Activated naive CD4-positive, alpha-beta T cell treated with anti-CD3 and anti-CD28 coated beads for 36 hours (primary cell): ENCODE measurements around the gene RSPH3. TPM values are rescaled to one million over a fixed set of nuclear protein-coding genes. Genes with fewer than 3 reads are reported as not detected.
"Not testable (repeated sequence)": the region's sequence is repeated elsewhere in the genome, so short reads cannot be mapped to it uniquely, and the experiment has no call there.

Experiments
- CTCF ChIA-PET: fragments of 350-600 bp; sonication (Branson Sonifier 250); formaldehyde crosslinking; loops from one replicate; lab custom pipeline; 2021; ENCODE audit warnings: antibody characterized with exemption; lab: Charles Lee
- DNase-seq: peaks from one replicate; pipeline ENCODE4 v3.0.0-alpha.2; 2020
- H3K27ac Mint-ChIP-seq: one replicate; pipeline ENCODE4 v1.8.0; 2021; ENCODE audit warnings: mild to moderate bottlenecking, mixed read lengths
- H3K27me3 Mint-ChIP-seq: one replicate; pipeline ENCODE4 v1.8.0; 2021; ENCODE audit warnings: low read depth, mixed read lengths
- H3K36me3 Mint-ChIP-seq: one replicate; pipeline ENCODE4 v1.8.0; 2021; ENCODE audit warnings: low read depth, mixed read lengths
- H3K4me1 Mint-ChIP-seq: one replicate; pipeline ENCODE4 v1.8.0; 2021; ENCODE audit warnings: low read depth, mixed read lengths
- H3K4me3 Mint-ChIP-seq: one replicate; pipeline ENCODE4 v1.8.0; 2021; ENCODE audit warnings: mild to moderate bottlenecking, moderate library complexity, mixed read lengths
- H3K9me3 Mint-ChIP-seq: one replicate; pipeline ENCODE4 v1.8.0; 2021; ENCODE audit warnings: mixed read lengths
- intact Hi-C: fragments of 100-400 bp; cut with micrococcal nuclease; formaldehyde crosslinking; loops from one replicate; pipeline ENCODE4 v1.15.1; 2023
- total RNA-seq, 2 experiments: library from RNA; stranded (reverse); gene quantifications; one replicate each; pipeline ENCODE4 v1.2.3, GENCODE V29; 2021

The RSPH3 gene
- total RNA-seq, 2 experiments from 2014 or later = 3.0 to 3.2 TPM

- H3K9me3 Mint-ChIP-seq = peaks cover 31% of the 10 kb centered on the region
- H3K4me3 Mint-ChIP-seq = no peak overlapping the region
- intact Hi-C loops = no loop called here
- no peak for DNase-seq
- CTCF ChIA-PET = interaction anchor here (0.7 to 3.3 kb wide), 2 partner anchors 22 to 84 kb away, joined by 4 to 25 read pairs; no protein-coding TSS in a partner anchor
- H3K36me3 Mint-ChIP-seq = peaks cover 15% of the 10 kb centered on the region
- peaks cover 44% of the 10 kb centered on the region for H3K4me1 Mint-ChIP-seq
- no peaks in the 10 kb centered on the region for H3K27me3 Mint-ChIP-seq
- no peak overlapping the region for H3K27ac Mint-ChIP-seq
Observed at GRCh38 chr6:159020011-159020410, 20.0 kb upstream of the RSPH3 start.

GRCh38 chr6:159017757-159018559, 18.0 kb upstream of the RSPH3 start:
- peaks cover 47% of the 10 kb centered on the region for H3K4me1 Mint-ChIP-seq
- H3K27me3 Mint-ChIP-seq = no peaks in the 10 kb centered on the region
- no peak overlapping the region for H3K4me3 Mint-ChIP-seq
- H3K9me3 Mint-ChIP-seq = peaks cover 14% of the 10 kb centered on the region
- peak overlapping the region; percentile 68 for H3K27ac Mint-ChIP-seq
- intact Hi-C loops = loop anchor here (1.0 to 10.0 kb wide), 9 partner anchors 18 to 913 kb away; partner anchors contain the start of gene RSPH3
- DNase-seq = no peak
- CTCF ChIA-PET = interaction anchor here (0.6 to 4.0 kb wide), 22 partner anchors 9 to 156 kb away, joined by 3 to 25 read pairs (median 4); partner anchors contain the start of genes RSPH3 and TAGAP
- peaks cover 3% of the 10 kb centered on the region for H3K36me3 Mint-ChIP-seq

GRCh38 chr6:159014406-159014805, 14.4 kb upstream of the RSPH3 start:
- peaks cover under 1% of the 10 kb centered on the region for H3K36me3 Mint-ChIP-seq
- H3K27me3 Mint-ChIP-seq = no peaks in the 10 kb centered on the region
- H3K9me3 Mint-ChIP-seq = peaks cover 4% of the 10 kb centered on the region
- H3K4me3 Mint-ChIP-seq = no peak overlapping the region
- peaks cover 58% of the 10 kb centered on the region for H3K4me1 Mint-ChIP-seq
- H3K27ac Mint-ChIP-seq = no peak overlapping the region
- CTCF ChIA-PET = interaction anchor here (1.3 to 13.0 kb wide), 5 partner anchors 28 to 119 kb away, joined by 3 to 215 read pairs (median 8); no protein-coding TSS in a partner anchor
- DNase-seq = no peak
- intact Hi-C loops = loop anchor here (10.0 kb wide), 1 partner anchor 240 kb away; no protein-coding TSS in a partner anchor

- no peaks in the 10 kb centered on the region for H3K27me3 Mint-ChIP-seq
- no peaks in the 10 kb centered on the region for H3K36me3 Mint-ChIP-seq
- H3K4me3 Mint-ChIP-seq = no peak overlapping the region
- no peak overlapping the region for H3K27ac Mint-ChIP-seq
- DNase-seq = no peak
- intact Hi-C loops = loop anchor here (10.0 kb wide), 1 partner anchor 242 kb away; no protein-coding TSS in a partner anchor
- H3K4me1 Mint-ChIP-seq = peaks cover 52% of the 10 kb centered on the region
- peaks cover 4% of the 10 kb centered on the region for H3K9me3 Mint-ChIP-seq
- CTCF ChIA-PET = interaction anchor here (0.8 to 13.0 kb wide), 5 partner anchors 17 to 120 kb away, joined by 5 to 215 read pairs (median 8); no protein-coding TSS in a partner anchor
Observed at GRCh38 chr6:159013229-159013628, 13.2 kb upstream of the RSPH3 start.

GRCh38 chr6:159012201-159012600, 12.2 kb upstream of the RSPH3 start:
- CTCF ChIA-PET = interaction anchor here (2.0 to 13.0 kb wide), 4 partner anchors 29 to 121 kb away, joined by 8 to 215 read pairs (median 134); no protein-coding TSS in a partner anchor
- DNase-seq = no peak
- H3K27ac Mint-ChIP-seq = no peak overlapping the region
- intact Hi-C loops = loop anchor here (10.0 kb wide), 1 partner anchor 243 kb away; no protein-coding TSS in a partner anchor
- no peak overlapping the region for H3K4me3 Mint-ChIP-seq
- H3K4me1 Mint-ChIP-seq = peaks cover 45% of the 10 kb centered on the region
- no peaks in the 10 kb centered on the region for H3K27me3 Mint-ChIP-seq
- no peaks in the 10 kb centered on the region for H3K36me3 Mint-ChIP-seq
- peaks cover 4% of the 10 kb centered on the region for H3K9me3 Mint-ChIP-seq

GRCh38 chr6:159010037-159010612, 10.1 kb upstream of the RSPH3 start:
- not testable (repeated sequence) for H3K27me3 Mint-ChIP-seq, DNase-seq, H3K36me3 Mint-ChIP-seq, H3K9me3 Mint-ChIP-seq, H3K4me3 Mint-ChIP-seq, H3K27ac Mint-ChIP-seq
- CTCF ChIA-PET = interaction anchor here (0.6 to 13.0 kb wide), 10 partner anchors 10 to 374 kb away, joined by 3 to 215 read pairs (median 14); partner anchors contain the start of genes RSPH3, SYTL3 and TAGAP
- H3K4me1 Mint-ChIP-seq = peaks cover 36% of the 10 kb centered on the region
- intact Hi-C loops = loop anchor here (10.0 kb wide), 1 partner anchor 245 kb away; no protein-coding TSS in a partner anchor

GRCh38 chr6:159008656-159009288, 8.8 kb upstream of the RSPH3 start:
- Mint-ChIP-seq H3K9me3 (no peaks in the 10 kb centered on the region), H3K27ac (no peak overlapping the region), H3K27me3 (no peaks in the 10 kb centered on the region), H3K4me3 (no peak overlapping the region), H3K4me1 (peaks cover 29% of the 10 kb centered on the region), H3K36me3 (no peaks in the 10 kb centered on the region)
- CTCF ChIA-PET = interaction anchor here (0.7 to 13.0 kb wide), 31 partner anchors 8 to 694 kb away, joined by 3 to 215 read pairs (median 4); partner anchors contain the start of genes RSPH3, SYTL3 and TAGAP
- DNase-seq = no peak
- intact Hi-C loops = loop anchor here (1.0 kb wide), 4 partner anchors 96 to 143 kb away; no protein-coding TSS in a partner anchor

- H3K27ac Mint-ChIP-seq = no peak overlapping the region
- intact Hi-C loops = no loop called here
Observed at GRCh38 chr6:159007510-159007909, 7.5 kb upstream of the RSPH3 start.

GRCh38 chr6:159005436-159005835, 5.4 kb upstream of the RSPH3 start:
- no peaks in the 10 kb centered on the region for H3K27me3 Mint-ChIP-seq
- intact Hi-C loops = no loop called here

More at GRCh38 chr6:159007510-159007909, 7.5 kb upstream of the RSPH3 start:
- no peaks in the 10 kb centered on the region for H3K27me3 Mint-ChIP-seq
- peaks cover 21% of the 10 kb centered on the region for H3K4me1 Mint-ChIP-seq
- CTCF ChIA-PET = interaction anchor here (0.6 to 13.0 kb wide), 10 partner anchors 12 to 453 kb away, joined by 3 to 215 read pairs (median 16); partner anchors contain the start of gene TAGAP
- H3K9me3 Mint-ChIP-seq = no peaks in the 10 kb centered on the region
- H3K4me3 Mint-ChIP-seq = no peak overlapping the region
- H3K36me3 Mint-ChIP-seq = peaks cover 3% of the 10 kb centered on the region
- DNase-seq = no peak

GRCh38 chr6:159004592-159004991, 4.6 kb upstream of the RSPH3 start:
- Mint-ChIP-seq H3K4me1 (peaks cover 25% of the 10 kb centered on the region), H3K27me3 (no peaks in the 10 kb centered on the region), H3K36me3 (peaks cover 3% of the 10 kb centered on the region), H3K9me3 (no peaks in the 10 kb centered on the region), H3K27ac (no peak overlapping the region), H3K4me3 (no peak overlapping the region)
- intact Hi-C loops = no loop called here
- CTCF ChIA-PET = interaction anchor here (1.7 to 13.0 kb wide), 3 partner anchors 99 to 129 kb away, joined by 5 to 215 read pairs (median 20); no protein-coding TSS in a partner anchor
- no peak for DNase-seq

More at GRCh38 chr6:159005436-159005835, 5.4 kb upstream of the RSPH3 start:
- no peak for DNase-seq
- no peak overlapping the region for H3K4me3 Mint-ChIP-seq
- H3K36me3 Mint-ChIP-seq = peaks cover 3% of the 10 kb centered on the region
- H3K4me1 Mint-ChIP-seq = peaks cover 31% of the 10 kb centered on the region
- no peak overlapping the region for H3K27ac Mint-ChIP-seq
- CTCF ChIA-PET = interaction anchor here (1.7 to 13.0 kb wide), 3 partner anchors 98 to 128 kb away, joined by 5 to 215 read pairs (median 130); no protein-coding TSS in a partner anchor
- no peaks in the 10 kb centered on the region for H3K9me3 Mint-ChIP-seq

GRCh38 chr6:159002432-159003155, 2.6 kb upstream of the RSPH3 start:
- H3K36me3 Mint-ChIP-seq = peaks cover 4% of the 10 kb centered on the region
- H3K27ac Mint-ChIP-seq = no peak overlapping the region
- no peaks in the 10 kb centered on the region for H3K27me3 Mint-ChIP-seq
- DNase-seq = no peak
- intact Hi-C loops = no loop called here
- peaks cover 22% of the 10 kb centered on the region for H3K4me1 Mint-ChIP-seq
- no peaks in the 10 kb centered on the region for H3K9me3 Mint-ChIP-seq
- CTCF ChIA-PET = interaction anchor here (0.6 to 13.0 kb wide), 4 partner anchors 29 to 131 kb away, joined by 3 to 215 read pairs (median 12); no protein-coding TSS in a partner anchor
- H3K4me3 Mint-ChIP-seq = no peak overlapping the region
